Retinal pigment epithelial cell (primary cell): ENCODE measurements around the gene PKIB.
"Not testable (repeated sequence)": the region's sequence is repeated elsewhere in the genome, so short reads cannot be mapped to it uniquely, and the experiment has no call there.

Experiments used
- DNase-seq: peaks from one replicate; pipeline ENCODE4 v3.0.0-alpha.2; 2010; ENCODE audit warnings: low read depth
- H3K4me3 ChIP-seq: 2 replicates; pipeline ENCODE4 v1.5.1; 2011; ENCODE audit warnings: mild to moderate bottlenecking, low read length, control low read depth, moderate library complexity
- TF ChIP-seq, protein P1 (sequence below): conservative IDR thresholded peaks from 2 replicates; pipeline ENCODE4 v1.5.1; 2011; ENCODE audit warnings: low read depth, low read length, control low read depth, inconsistent platforms

Gene PKIB

DNA sequence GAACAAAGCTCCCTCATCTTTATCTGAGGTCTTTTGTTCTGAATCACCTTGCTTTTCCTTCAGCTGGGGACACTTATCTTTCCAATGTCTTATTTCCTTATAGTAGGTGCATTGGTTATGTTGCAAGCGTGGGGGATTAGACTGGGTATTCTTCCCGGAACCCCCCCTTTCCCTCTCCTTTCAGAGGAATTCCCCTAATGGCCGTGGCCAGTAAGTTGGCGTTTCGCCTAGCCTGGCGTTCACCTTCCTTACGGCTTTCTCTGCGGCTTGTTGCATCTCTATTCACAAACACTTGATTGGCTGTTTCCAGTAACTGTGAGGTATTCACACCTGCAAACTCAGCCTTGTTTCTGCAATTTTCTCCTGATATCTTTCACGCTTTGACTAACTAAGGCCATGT, 136.5 kb downstream of the PKIB start:
- DNase-seq: no peak
- H3K4me3 ChIP-seq: no peak overlapping the region
- TF ChIP-seq, protein P1, sequence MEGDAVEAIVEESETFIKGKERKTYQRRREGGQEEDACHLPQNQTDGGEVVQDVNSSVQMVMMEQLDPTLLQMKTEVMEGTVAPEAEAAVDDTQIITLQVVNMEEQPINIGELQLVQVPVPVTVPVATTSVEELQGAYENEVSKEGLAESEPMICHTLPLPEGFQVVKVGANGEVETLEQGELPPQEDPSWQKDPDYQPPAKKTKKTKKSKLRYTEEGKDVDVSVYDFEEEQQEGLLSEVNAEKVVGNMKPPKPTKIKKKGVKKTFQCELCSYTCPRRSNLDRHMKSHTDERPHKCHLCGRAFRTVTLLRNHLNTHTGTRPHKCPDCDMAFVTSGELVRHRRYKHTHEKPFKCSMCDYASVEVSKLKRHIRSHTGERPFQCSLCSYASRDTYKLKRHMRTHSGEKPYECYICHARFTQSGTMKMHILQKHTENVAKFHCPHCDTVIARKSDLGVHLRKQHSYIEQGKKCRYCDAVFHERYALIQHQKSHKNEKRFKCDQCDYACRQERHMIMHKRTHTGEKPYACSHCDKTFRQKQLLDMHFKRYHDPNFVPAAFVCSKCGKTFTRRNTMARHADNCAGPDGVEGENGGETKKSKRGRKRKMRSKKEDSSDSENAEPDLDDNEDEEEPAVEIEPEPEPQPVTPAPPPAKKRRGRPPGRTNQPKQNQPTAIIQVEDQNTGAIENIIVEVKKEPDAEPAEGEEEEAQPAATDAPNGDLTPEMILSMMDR: no peak

DNA sequence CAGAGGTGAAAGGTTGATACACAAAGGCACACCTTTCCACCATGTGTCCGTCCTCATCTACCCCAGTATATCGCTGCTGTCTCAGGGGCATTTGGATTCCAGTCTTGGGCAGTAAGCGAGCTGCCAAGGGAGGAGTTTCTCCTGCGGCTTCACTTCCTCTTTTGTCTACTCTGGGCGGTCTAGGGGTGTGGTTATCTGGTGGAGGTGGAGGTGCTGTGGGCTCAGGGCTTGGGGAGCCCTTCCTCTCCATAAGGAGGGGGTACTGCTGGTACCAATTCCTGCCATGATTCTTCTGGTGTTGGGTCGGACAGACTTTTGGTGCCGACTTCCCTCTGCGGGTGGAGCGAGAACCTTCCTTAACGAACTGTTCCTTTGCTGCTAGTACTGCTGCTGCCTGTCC, 137.4 kb downstream of the PKIB start:
- TF ChIP-seq, protein P1: no peak
- no peak overlapping the region for H3K4me3 ChIP-seq
- DNase-seq: no peak

DNA sequence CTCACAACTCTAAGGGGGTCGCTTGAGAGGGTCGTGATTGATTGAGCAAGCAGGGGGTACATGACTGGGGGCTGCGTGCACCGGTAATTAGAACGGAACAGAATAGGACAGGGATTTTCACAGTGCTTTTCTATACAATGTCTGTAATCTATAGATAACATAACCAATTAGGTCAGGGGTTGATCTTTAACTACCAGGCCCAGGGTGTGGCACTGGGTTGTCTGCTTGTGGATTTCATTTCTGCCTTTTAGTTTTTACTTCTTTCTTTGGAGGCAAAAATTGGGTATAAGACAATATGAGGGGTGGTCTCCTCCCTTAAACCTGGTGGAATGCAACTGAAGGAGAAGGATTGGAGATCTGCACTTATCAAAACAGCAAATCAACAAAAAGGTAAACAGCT, 138.7 kb downstream of the PKIB start:
- H3K4me3 ChIP-seq, DNase-seq: not testable (repeated sequence)

DNA sequence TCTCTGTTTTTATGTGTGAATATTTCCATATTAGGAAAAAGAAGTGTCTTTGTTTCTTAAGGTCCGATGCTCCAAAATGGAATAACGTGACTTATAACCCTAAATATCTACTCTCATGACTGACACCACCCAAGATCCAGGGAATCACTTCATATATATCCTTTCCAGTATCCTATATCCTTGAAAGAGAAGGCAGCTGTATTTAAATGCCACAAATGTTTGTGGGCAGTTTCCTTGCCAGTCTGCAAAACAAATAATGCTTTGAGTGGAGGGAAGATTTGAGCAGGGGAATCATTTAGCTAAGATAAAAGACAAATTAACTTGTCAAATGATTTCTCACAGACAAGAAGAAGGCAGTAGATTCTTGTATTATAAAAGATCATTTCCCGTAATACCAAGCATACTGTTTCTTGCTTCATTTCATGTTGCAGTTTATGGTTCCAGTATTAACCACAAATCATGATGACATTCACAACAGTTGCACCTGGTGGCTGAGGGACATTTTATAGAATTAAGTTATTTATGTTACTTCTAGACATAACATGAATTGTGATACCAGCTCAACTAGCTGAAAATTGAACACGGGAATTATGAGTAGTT, 139.3 kb downstream of the PKIB start:
- DNase-seq: no peak
- TF ChIP-seq, protein P1: no peak
- H3K4me3 ChIP-seq: no peak overlapping the region

DNA sequence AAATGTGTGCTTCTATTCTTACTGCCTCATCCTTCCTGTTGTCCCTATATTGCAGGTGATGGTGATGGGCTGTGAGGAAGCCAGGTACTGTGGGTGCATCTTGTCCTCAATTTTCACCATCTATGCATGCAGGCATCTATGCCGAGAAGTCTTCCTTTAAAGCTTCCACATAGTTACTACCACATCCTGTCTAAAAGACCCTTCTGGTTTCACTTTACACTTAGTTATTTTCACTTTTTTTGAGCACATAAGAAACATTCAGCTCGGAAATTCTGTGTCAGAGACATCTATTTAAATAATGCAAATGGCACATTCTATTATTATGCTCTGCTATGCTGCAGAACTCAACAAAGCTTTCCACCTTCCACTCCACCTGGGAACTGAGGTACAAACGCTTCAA, 141.1 kb downstream of the PKIB start:
- H3K4me3 ChIP-seq: no peak overlapping the region
- no peak for DNase-seq
- TF ChIP-seq, protein P1: no peak

DNA sequence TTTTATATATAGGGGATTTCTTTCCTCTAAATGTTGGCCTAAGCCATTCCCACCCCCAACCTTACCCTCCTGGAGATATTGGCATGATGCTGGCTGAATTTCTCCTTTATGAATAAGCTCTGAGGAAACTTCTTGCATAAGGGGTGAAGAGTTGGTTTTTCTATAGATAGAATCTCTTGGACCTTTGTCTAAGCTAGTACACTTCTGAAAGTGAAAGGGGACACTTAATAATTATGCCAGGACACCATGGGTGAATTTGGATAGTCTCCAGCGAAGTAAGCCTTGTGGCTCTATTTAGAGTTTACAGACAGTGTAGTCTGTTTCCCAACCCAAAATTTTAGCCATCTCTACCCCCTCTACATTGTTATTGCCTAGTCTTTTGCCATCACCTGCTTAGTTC, 142.3 kb downstream of the PKIB start:
- DNase-seq: no peak
- TF ChIP-seq, protein P1: no peak
- no peak overlapping the region for H3K4me3 ChIP-seq

DNA sequence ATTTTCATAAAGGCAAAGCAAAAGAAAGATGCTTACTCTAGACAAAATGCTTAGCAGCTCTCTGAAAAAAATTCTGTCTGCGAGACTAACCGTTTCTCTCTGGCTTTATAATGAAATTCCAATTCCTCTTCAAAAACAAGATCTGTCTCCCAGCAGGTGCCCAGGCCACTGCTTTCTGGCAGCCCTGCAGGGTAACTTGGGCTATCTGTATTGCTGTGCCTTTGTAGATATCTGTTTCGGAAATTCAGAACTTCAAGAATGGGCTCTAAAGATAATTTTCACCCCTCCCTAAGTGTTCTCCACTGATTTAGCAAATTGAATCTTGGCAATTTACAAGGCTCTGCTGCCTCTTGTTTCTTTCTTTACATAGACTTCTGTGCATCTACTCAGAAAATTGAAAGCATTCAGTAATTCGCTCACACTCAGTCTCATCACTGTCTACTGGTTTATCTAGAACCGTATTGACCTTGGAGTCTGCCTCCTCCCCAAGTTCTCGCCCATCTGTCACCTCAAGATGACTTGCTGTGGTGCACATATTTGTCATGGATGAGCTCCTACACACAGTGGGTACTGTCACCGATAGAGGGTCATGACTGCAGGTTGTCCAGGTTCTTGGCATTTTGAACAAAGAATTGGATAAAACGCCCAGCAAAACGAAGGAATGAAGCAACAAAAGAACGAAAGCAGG, 142.9 kb downstream of the PKIB start:
- DNase-seq: no peak
- no peak overlapping the region for H3K4me3 ChIP-seq
- TF ChIP-seq, protein P1: no peak
